GM03348 (cell line): ENCODE measurements around the gene MAT2A.
"Not testable (repeated sequence)": the region's sequence is repeated elsewhere in the genome, so short reads cannot be mapped to it uniquely, and the experiment has no call there.

Experiments
- DNase-seq: peaks from one replicate; pipeline ENCODE4 v3.0.0; 2012; ENCODE audit warnings: low spot score

Gene MAT2A

GRCh38 chr2:85524336-85524908 lies 14.5 kb upstream of the MAT2A start:
- no peak for DNase-seq

- no peak for DNase-seq
Measured at GRCh38 chr2:85525029-85525428, 13.9 kb upstream of the MAT2A start.

- DNase-seq, result no peak
Measured at GRCh38 chr2:85525567-85525966, 13.4 kb upstream of the MAT2A start.

GRCh38 chr2:85527787-85528186 lies 11.2 kb upstream of the MAT2A start:
- DNase-seq, result no peak

- DNase-seq, result no peak
Measured at GRCh38 chr2:85528355-85528754, 10.6 kb upstream of the MAT2A start.

GRCh38 chr2:85529809-85530208 lies 9.2 kb upstream of the MAT2A start:
- DNase-seq, result no peak

- no peak for DNase-seq
Measured at GRCh38 chr2:85531589-85531988, 7.4 kb upstream of the MAT2A start.

GRCh38 chr2:85534099-85534498 lies 4.9 kb upstream of the MAT2A start:
- DNase-seq, result no peak

- no peak for DNase-seq
Measured at GRCh38 chr2:85534881-85535280, 4.1 kb upstream of the MAT2A start.

GRCh38 chr2:85536479-85536878 lies 2.5 kb upstream of the MAT2A start:
- peak; percentile 65 for DNase-seq

- DNase-seq, result peak; percentile 48
Measured at GRCh38 chr2:85537600-85538506, 1.1 kb upstream of the MAT2A start.

GRCh38 chr2:85539361-85540132 lies 579 bp downstream of the MAT2A start:
- peak; percentile 80 for DNase-seq

- DNase-seq, result no peak
Measured at GRCh38 chr2:85540133-85540648, 1.2 kb downstream of the MAT2A start.

GRCh38 chr2:85541262-85541661 lies 2.3 kb downstream of the MAT2A start:
- DNase-seq, result no peak

GRCh38 chr2:85541753-85542457 lies 2.9 kb downstream of the MAT2A start:
- no peak for DNase-seq

GRCh38 chr2:85542777-85543176 lies 3.8 kb downstream of the MAT2A start:
- no peak for DNase-seq

- DNase-seq, result not testable (repeated sequence)
Measured at GRCh38 chr2:85544254-85544691, 5.3 kb downstream of the MAT2A start.

GRCh38 chr2:85544915-85545779 lies 6.2 kb downstream of the MAT2A start:
- not testable (repeated sequence) for DNase-seq

- no peak for DNase-seq
Measured at GRCh38 chr2:85545780-85546240, 6.8 kb downstream of the MAT2A start.

GRCh38 chr2:85547089-85547858 lies 8.3 kb downstream of the MAT2A start:
- no peak for DNase-seq
